Right lobe of liver (tissue), 4 donors: ENCODE measurements around the gene DHX40.

Source experiments
- CTCF ChIP-seq, 4 donors: fragments of 200-600 bp in 3 of 4; fragments of 450-650 bp in 1 of 4; IDR thresholded peaks; one replicate each; pipeline versions ENCODE4 v1.5.1 to v1.8.0; 2016 to 2022; ENCODE audit warnings: antibody characterized with exemption in 4 of 4, mild to moderate bottlenecking in 2 of 4
- POLR2A ChIP-seq: fragments of 450-650 bp; IDR thresholded peaks from one replicate; pipeline ENCODE4 v1.6.1; 2017; ENCODE audit warnings: antibody characterized with exemption, mild to moderate bottlenecking
- donor health status: DM: no; HTN: no; CAD: no.
- donor health status: DM: no; HTN: no; CAD: no.
- donor health status: DM: no; HTN: yes; CAD: no.

- no peak for TF ChIP-seq CTCF (IDR thresholded peaks at IDR 0.05)
- no peak for TF ChIP-seq POLR2A
Observed at GRCh38 chr17:59631276-59631675, 65.9 kb downstream of the DHX40 start.
